NCI-H2029 (cell line): Measurements from ENCODE around the gene GPR161.

Source experiments
- DNase-seq: peaks from one replicate; lab custom pipeline; 2025; lab: John Stamatoyannopoulos, UW

GPR161 gene

DNA sequence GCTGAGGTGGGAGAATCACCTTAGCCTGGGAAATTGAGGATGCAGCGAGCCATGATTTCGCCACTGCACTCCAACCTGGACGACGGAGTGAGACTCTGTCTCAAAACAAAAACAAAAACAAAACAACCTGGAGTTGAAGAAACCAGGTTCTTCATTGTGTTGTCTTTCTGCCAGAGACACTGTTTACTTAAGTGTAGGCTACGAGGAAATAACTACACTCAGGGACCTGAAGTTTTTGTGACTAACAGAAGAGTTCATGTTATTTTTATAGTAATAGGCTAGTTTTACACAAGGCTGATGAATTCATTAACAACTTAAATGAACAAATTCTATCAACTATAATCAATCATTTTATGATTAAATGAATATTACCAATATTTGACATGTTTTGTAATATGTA lies 101.4 kb downstream of the GPR161 start:
- no peak for DNase-seq

DNA sequence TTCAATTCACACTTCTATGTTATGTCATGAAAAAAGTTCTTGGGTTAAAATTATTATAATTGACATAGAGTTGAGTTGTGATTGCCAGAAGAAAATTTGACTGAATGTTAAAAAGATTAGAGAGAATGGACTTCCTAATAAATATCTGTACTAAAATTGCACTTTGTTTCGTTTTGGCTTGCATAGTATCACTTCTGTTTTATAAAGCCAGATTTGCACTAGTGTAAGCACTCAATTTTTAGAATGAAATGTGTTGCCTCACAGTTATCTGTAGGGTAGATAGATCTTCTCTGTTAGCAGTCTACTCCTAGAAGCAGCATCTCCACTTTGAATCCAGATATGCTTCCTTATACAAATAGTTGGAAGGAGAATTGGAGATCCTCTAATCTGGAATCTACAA lies 104.7 kb downstream of the GPR161 start:
- no peak for DNase-seq

DNA sequence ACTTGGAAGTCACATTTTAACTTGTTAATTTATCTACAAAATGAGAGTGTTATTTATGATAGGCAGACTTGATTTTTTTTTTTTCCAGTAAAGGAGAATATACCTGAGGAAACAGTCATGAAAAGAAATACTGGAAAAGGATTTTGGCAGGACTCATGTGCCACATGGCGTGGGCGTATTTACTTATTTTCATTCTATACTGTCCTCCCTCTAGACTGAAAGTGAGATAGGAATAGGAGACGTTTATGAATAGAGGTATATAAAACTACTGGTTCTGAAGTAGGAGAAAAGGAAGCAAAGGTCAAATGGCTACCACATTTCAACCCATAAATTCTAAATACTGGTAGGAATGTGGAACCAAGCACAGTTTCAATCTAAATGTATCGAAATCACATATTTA lies 105.1 kb downstream of the GPR161 start:
- no peak for DNase-seq

DNA sequence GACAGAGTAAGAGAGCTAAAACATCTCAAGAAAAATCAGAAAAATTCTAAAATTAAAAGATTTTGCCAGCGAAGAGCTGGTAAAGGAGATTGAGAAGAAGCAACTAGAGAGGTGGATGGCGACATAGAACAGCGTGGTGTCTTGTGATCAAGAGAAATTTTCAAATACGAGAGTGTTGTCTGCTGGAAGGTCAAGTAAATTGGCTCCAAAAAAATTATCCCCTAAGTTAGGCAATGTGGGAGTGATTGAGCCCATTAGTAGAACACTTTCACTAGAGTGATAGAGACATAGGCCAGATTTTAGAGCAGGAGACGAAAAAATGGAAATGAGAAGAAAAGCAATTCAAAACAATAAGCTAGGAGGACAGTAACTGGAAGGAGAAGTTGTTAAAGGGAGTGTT lies 105.5 kb downstream of the GPR161 start:
- no peak for DNase-seq
